Umbilical cord (tissue), 2 donors: ENCODE data around the gene MPC1L. TPM values are rescaled to one million over a fixed set of nuclear protein-coding genes. Genes with fewer than 3 reads are reported as not detected.

Source experiments
- DNase-seq: peaks from one replicate; pipeline ENCODE4 v3.0.0-alpha.2; 2015; ENCODE audit warnings: low spot score
- total RNA-seq: library from RNA; depleted of rRNA; stranded (reverse); fragments of >200 nt; gene quantifications from one replicate; pipeline ENCODE4 v1.2.3, GENCODE V29; 2014; ENCODE audit warnings: low replicate concordance; ENCODE audit not compliant: insufficient read depth

Gene MPC1L
- total RNA-seq, 1 donor from 2014 or later: not detected

DNA sequence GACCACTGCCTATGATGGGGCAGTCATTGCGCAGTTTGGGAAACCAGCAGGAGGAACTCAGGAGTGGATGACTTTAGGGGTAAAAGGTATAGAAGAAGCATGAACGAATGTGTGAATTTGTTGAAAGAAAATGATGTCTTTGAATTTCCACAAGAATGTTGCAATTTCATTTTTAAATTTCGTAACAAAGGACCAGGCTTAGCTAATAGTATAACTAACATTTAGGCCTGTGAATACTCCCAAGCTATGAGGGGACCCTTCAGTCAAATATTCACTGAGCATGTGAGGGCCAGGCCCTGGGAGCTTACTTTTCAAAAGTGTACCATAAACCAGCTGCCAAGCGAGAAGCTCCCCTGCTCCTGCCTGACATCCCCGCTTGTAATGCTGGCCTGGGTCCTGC, 5.3 kb downstream of the MPC1L start:
- DNase-seq: no peak

GRCh38 chrX:40632199-40632598, 9.0 kb downstream of the MPC1L start:
- no peak for DNase-seq

DNA sequence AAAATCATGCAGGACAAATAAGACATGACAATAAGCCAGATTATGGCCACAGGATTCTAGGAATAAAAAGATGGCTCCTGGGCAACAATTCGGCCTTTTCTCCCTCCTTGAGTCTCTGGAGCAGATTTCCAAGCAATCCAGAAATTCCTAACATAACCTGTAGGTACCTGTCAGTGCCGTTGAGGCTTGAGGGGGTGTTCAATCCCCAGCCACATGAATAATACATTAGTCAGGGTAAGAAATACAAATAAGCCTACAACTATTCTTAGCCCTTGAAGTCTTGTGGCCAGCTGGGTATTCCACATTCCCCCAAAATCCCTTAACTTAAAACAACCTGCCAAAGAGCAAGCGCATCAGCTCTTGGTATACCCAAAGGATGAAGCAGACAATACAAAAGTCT, 14.5 kb downstream of the MPC1L start:
- DNase-seq: no peak

DNA sequence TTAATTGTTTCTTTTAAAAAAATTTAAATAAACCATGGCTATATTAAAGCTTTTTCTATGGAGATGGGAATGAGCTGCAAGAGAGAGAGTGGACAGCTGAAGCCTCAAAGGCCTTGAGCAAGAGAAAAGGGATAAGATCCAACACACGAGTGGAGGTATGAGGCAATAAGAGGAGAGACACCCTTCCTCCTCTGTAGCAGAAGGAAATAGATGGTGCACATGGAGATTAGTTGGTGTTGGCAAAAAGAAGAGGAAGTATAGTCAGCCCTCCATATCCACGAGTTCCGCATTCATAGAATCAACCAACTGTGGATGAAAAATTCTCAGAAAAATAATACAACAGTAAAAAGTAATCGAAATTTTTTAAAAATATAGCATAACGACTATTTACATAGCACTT, 20.9 kb downstream of the MPC1L start:
- DNase-seq: peak; percentile 14

DNA sequence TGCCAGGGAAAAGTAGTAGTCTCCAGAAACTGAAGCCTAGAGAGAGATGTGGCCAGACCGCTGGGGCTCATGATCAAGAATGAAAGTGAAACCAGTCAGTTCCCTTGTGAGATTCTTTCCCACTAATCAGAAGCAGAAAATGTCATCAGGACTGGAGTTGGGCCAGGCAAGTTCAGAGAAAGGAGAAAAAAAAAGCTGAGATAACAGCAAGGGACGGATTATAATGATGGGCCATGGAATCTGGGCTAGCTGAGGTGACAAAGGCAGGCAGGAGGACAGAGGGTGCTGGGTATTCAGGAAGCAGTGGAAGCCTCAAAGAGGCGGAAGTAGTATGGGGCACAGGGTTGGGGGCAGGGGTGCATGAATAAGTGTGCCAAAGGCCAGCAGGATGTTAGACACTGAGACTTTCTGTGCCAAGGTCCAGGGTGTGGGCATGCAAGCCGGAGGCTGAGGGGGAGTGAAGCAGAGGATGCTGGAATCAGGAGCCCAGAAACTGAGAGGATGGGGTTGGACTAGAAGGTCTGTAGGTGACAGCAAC, 21.7 kb downstream of the MPC1L start:
- DNase-seq: peak; percentile 68

DNA sequence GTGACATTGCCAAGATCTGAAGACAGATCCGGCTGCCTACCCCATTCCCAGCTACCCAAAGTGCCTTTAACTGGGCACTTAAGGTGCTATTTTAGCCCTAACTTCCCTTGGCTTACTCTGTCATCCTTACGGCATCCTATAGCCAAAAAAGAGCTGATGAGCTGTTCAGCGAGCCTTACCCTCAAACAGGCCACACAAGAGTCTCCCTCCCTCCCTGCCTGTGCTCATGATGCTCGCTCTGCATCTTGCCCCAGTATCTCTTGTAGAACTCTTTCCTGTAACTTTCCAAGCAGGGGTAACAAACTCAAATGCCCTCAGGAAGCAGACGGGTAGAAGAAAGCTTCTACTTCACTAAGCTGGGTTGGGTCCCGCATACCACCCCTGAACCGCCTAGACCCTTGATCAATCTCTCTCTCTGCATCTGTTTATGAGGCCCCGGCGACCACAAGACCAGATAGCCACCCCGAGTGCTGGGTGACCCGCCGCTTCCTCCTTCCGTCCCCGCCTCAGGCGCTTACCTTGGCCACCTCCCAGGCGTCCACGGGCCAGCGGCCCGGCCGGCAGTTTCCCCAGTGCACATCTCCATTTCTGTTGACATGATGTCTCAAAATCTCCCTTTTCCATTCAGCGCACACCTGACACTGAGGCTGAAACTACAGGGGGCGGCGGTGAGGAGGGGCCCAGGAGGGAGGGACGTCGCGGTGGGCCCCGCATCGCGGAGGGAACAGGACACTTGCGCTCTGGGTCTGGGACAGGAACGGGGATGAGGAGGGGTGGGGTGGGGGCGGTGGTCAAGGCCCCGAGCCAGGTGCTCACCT, 23.5 kb downstream of the MPC1L start:
- peak; percentile 4 for DNase-seq

GRCh38 chrX:40647307-40648197, 24.3 kb downstream of the MPC1L start, which contains the start of gene CXorf38:
TSS of gene CXorf38 (minus strand) at chrX:40647561. CDS start at chrX:40647520, 41 bp downstream.
- peak; percentile 92 for DNase-seq

- peak; percentile 53 for DNase-seq
Observed at GRCh38 chrX:40651620-40652223, 28.5 kb downstream of the MPC1L start.

DNA sequence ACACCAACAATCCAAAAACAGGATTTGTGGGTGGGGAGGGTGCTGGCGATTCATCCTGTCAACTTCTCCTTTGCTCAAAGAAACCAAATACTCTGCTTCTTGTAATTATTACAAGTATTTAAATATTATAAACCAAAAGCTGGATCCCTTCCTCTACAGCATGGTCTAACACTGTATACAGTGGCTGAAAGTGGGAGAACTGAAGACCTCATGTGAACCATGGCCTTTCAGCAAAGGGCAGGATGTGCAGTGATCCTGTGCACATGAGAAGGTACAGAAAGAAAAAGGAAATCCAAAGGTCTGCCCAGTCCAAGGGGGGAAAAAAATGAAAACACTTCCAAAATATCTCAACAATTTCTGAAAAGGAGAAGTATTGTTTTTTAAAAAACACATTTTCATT, 29.4 kb downstream of the MPC1L start:
- DNase-seq: no peak

DNA sequence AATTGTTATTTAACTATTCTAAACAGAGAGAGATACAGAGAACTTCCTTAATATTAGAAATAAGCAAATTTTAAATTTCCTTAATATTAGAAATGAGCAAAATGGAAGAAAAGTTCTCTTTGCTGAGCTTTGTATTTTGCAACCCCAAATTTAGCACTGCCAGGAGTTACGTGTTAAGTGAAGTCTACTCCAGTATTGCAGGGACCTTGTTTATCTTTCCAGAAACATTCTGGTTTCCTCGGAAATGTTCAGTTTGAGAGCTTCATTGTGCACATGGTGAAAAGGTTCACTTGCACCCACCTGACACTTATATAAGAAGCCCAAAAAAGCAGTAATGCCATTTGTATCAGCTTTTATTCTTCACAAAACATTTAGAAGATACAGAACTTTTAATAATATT, 30.3 kb downstream of the MPC1L start:
- DNase-seq: no peak

DNA sequence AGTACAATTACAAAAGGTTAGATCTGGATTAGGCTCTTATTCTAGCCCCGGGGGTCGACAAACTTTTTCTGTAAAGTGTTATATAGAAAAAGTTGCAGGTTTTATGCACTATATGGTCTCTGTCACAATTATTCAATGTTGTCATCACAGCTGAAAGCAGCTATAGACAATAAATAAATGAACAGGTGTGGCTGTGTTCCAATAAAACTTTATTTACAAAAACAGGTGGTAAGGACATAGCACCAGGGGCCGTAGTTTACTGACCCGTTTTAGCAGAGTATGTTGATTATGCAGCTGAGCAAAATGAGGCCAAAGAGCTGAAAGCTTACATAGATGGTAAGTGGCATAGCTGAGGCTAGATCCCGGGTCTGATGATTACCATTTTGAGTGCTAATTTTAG, 37.2 kb downstream of the MPC1L start:
- DNase-seq: no peak

- DNase-seq: no peak
Observed at GRCh38 chrX:40661489-40661888, 38.3 kb downstream of the MPC1L start.

DNA sequence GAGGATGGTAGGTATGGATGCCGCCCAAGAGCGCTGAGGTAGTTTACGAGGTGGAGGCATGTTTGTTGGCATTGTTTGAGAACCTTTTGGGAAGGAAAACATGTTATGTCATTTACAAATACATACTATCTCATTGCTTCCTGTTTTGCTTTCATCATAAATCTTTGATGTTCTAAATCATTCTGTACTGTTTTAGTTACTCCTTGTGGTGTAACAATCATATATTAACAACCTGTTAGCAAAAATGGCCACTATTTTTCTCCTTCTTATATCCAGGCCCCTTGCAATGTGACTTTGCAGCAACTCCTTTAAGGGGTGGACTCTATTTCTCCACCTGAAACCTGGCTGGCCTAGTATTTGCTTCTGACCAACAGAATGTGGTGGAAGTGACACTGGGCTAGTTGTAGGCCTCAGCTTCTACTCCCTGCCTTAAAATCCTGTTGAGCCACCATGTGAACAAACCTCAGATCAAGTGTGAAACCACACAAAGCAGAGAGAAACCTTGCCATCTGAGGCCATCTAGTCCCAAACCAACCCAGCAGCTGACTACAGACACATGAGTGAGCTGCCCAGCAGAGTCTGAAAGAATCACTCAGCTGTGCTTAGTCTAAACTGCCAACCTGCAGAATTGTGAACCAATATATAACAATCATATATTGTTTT, 40.0 kb downstream of the MPC1L start:
- DNase-seq: no peak

DNA sequence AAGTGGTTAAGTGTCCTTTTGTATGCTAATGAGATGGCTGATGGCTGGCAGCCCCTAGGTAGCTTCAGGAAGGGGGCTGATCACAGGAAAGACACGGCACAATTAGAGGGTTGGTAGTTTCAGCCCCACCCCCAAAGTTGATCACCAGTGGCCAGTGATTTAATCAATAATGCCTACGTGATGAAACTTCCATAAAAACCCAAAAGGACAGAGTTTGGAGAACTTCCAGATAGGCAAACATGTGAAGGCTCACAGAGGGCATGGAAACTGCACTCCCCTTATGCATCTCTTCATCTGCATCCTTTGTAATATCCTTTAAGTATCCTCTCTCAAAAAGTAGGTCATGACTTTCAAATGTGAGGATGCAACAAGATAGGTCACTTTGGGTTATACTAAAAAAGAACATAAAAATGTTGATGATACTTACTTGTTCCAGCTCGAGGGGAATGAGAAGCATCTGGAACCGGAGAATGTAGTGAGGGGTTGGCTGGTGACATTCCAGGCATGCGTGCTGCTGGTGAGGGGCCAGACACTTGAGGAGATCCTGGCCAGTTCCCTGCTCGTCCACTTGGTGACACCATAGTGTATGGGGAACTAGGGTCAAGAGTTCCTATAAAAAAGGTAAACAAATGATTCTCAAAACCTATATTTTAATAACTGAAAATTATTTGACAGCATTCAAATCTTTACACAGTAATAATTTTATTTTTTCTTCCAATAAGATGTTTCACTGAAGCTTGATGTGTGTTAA, 40.8 kb downstream of the MPC1L start:
- DNase-seq: peak; percentile 16

- no peak for DNase-seq
Observed at GRCh38 chrX:40671126-40671525, 47.9 kb downstream of the MPC1L start.

Other genes starting within 250 kb of the MPC1L start
- gene ATP6AP2, start 42.5 kb upstream of the MPC1L start, total RNA-seq: 98.2 TPM
- 12.5 TPM for gene CXorf38, start 24.1 kb downstream of the MPC1L start, total RNA-seq
- 52.0 TPM for gene MED14, start 112.1 kb downstream of the MPC1L start, total RNA-seq